ENCODE results near the gene SMNDC1. TPM values are rescaled to one million over a fixed set of nuclear protein-coding genes. Genes with fewer than 3 reads are reported as not detected.

Gene SMNDC1
- total RNA-seq, 6 experiments from 2014 or later, result 5.1 to 13.3 (median 9.1) TPM

DNA sequence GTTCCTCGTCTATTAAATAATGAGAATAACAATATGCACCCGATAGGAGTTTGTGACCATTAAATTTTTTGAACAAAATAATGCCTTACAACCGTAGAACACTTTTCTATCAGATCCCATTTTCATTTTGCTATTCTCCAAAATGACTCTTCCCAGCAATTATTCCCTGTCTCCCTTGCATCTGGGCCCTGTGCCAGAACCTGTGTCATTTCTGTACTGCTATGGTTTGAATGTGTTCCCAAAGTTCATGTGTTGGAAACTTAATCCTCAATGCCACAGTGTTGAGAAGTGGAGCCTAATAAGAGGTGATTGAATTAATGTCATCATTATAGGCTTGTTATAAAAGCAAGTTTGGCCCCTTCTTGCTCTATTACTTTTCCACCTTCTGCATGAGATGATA is 33.2 kb upstream of the SMNDC1 start:
- Histone ChIP-seq H3K36me3 (no peaks in the 10 kb centered on the region), H3K9me3 (no peaks in the 10 kb centered on the region), H3K27me3 (no peaks in the 10 kb centered on the region), H3K4me3 (no peak overlapping the region), H3K4me1 (no peaks in the 10 kb centered on the region), H3K27ac (no peak overlapping the region)
- intact Hi-C loops (cut with DNase I), result no loop called here
- 83% methylated on average over 3 of the region's 3 CpGs for WGBS (ENCODE audit: insufficient coverage, low coverage, low lambda C conversion rate, missing lambda C conversion rate)
- ATAC-seq, result no peak
- TF ChIP-seq, protein P1, sequence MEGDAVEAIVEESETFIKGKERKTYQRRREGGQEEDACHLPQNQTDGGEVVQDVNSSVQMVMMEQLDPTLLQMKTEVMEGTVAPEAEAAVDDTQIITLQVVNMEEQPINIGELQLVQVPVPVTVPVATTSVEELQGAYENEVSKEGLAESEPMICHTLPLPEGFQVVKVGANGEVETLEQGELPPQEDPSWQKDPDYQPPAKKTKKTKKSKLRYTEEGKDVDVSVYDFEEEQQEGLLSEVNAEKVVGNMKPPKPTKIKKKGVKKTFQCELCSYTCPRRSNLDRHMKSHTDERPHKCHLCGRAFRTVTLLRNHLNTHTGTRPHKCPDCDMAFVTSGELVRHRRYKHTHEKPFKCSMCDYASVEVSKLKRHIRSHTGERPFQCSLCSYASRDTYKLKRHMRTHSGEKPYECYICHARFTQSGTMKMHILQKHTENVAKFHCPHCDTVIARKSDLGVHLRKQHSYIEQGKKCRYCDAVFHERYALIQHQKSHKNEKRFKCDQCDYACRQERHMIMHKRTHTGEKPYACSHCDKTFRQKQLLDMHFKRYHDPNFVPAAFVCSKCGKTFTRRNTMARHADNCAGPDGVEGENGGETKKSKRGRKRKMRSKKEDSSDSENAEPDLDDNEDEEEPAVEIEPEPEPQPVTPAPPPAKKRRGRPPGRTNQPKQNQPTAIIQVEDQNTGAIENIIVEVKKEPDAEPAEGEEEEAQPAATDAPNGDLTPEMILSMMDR (IDR thresholded peaks at IDR 0.05), result no peak
- no peak for TF ChIP-seq POLR2A (IDR thresholded peaks at IDR 0.05)
- DNase-seq, result no peak

DNA sequence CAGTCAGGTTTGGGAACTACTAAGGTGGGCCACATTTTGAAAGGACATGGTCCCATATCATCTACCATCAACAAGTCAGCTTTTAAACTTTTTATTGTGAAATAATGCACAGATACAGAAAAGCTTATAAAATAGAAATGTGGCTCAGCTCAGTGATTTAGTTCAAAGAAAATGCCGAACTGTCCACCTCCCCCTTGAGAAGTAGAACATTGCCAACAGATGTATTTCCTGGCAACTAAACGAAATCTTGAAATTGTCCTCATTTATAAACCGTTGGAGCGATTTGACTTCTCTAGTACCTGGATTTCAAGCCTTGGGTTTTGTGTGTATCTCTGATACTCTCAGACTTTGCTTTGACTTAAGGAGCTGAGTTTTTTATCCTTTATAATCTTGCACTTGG is 32.7 kb upstream of the SMNDC1 start:
- WGBS (ENCODE audit: insufficient coverage, low coverage, low lambda C conversion rate, missing lambda C conversion rate), result 63% methylated on average over 4 of the region's 4 CpGs
- Histone ChIP-seq H3K4me3 (no peak overlapping the region), H3K36me3 (no peaks in the 10 kb centered on the region), H3K27me3 (no peaks in the 10 kb centered on the region), H3K27ac (no peak overlapping the region), H3K4me1 (no peaks in the 10 kb centered on the region), H3K9me3 (no peaks in the 10 kb centered on the region)
- ATAC-seq, result no peak
- intact Hi-C loops (cut with DNase I), result no loop called here
- TF ChIP-seq POLR2A (IDR thresholded peaks at IDR 0.05), result no peak
- TF ChIP-seq, protein P1 (IDR thresholded peaks at IDR 0.05), result no peak
- no peak for DNase-seq

DNA sequence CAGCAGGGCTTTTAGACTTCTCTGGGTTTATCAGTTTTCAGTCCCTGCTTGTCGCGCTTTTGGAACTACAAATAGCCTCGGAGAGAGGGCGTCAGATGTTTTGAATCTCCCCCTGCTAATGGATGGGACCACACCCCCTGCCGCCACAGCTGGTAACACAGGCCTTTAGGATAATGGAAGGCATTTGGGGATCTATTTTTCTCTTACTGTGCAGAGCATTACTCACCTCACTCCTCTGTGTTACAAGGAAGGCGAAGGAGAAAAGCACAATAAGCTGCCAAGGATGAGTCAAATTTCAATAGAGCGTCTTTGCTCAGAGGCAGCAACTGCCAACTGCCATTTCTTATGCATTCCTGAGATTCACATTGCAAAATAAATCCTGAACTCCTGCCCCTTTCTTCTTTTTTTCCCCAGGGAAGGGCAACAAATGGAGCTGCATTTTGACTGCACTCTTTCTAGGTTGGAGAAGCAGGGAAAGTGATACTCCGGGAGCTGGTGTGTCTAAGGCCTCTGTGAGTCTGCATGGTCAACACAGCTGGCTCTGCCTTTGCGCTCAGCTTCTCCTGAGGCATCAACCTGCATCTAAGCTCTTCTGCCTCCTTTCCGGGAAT is 31.5 kb upstream of the SMNDC1 start:
- 62% methylated on average over 8 of the region's 10 CpGs for WGBS (ENCODE audit: insufficient coverage, low coverage, low lambda C conversion rate, missing lambda C conversion rate)
- DNase-seq (no peak), ATAC-seq (no peak)
- intact Hi-C loops (cut with DNase I), result no loop called here
- TF ChIP-seq POLR2A (IDR thresholded peaks at IDR 0.05), result no peak
- TF ChIP-seq, protein P1 (IDR thresholded peaks at IDR 0.05), result no peak
- H3K9me3 ChIP-seq, result no peaks in the 10 kb centered on the region
- no peak overlapping the region for H3K4me3 ChIP-seq
- H3K27me3 ChIP-seq, result no peaks in the 10 kb centered on the region
- no peaks in the 10 kb centered on the region for H3K4me1 ChIP-seq
- no peak overlapping the region for H3K27ac ChIP-seq
- no peaks in the 10 kb centered on the region for H3K36me3 ChIP-seq

DNA sequence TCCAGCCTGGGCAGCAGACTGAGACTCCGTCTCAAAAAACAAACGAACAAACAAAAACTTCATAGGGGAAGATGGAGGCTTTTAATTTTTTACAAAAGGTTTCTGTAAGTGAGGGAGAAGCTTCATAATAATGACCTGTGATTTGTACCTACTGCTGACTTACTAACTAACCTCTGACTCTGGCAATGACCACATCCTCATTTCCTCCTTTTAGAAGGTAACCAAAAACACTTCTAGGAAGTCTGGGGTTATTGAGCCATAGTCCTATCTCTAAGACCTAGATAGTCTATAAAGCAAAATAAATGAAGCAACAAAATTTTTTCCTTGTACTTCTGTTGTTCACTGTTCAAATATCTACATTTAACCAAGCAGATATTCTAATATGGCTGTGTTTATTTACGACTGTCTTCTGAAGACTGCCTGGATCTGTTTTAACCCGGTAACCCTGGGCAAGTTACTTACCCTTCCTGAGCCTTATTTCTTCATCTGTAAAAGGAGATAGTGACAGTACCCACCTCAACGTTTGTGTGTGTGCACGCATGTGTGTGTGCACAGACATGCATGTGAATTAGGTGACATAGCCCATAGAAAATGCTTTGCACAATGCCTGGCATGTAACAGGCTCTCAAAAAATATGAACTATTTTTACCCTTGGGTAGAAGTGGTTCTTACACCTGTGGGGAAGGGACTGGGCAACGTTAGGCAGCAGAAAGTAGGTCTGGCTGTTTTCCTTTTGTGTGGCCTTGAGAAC is 30.8 kb upstream of the SMNDC1 start:
- 63% methylated on average over 7 of the region's 7 CpGs for WGBS (ENCODE audit: insufficient coverage, low coverage, low lambda C conversion rate, missing lambda C conversion rate)
- ATAC-seq (no peak), DNase-seq (no peak)
- intact Hi-C loops (cut with DNase I), result no loop called here
- Histone ChIP-seq H3K4me1 (no peaks in the 10 kb centered on the region), H3K27me3 (no peaks in the 10 kb centered on the region), H3K36me3 (no peaks in the 10 kb centered on the region), H3K9me3 (no peaks in the 10 kb centered on the region), H3K27ac (no peak overlapping the region), H3K4me3 (no peak overlapping the region)
- no peak for TF ChIP-seq POLR2A (IDR thresholded peaks at IDR 0.05)
- TF ChIP-seq, protein P1 (IDR thresholded peaks at IDR 0.05), result no peak

Data from right lobe of liver (tissue), 6 donors.